Adrenal gland (tissue), 12 donors: Measurements from ENCODE around the gene DCN. TPM values are rescaled to one million over a fixed set of nuclear protein-coding genes. Genes with fewer than 3 reads are reported as not detected.
A peak's percentile ranks its signal among the peaks of the same experiment; 100 is the strongest.

Experiments
- DNase-seq, 7 donors: peaks; one replicate each; pipeline ENCODE4 v3.0.0-alpha.2; 2019 to 2020
- H3K27ac ChIP-seq, 5 donors: fragments of 200-600 bp; sonication (generic) in 4 of 5; 1 replicate in 3 of 5; 2 replicates in 2 of 5; pipeline versions ENCODE4 v1.5.1 to v1.8.0; 2016 to 2020; ENCODE audit warnings: mild to moderate bottlenecking in 1 of 5
- H3K27me3 ChIP-seq: fragments of 200-600 bp; 2 replicates; pipeline ENCODE4 v1.8.0; 2021
- H3K36me3 ChIP-seq, 2 donors: fragments of 200-600 bp; replicated peaks in 1 of 2; 1 replicate in 1 of 2; 2 replicates in 1 of 2; pipeline versions ENCODE4 v1.5.1 to v1.8.0; 2018 to 2022
- H3K4me1 ChIP-seq, 2 donors: fragments of 200-600 bp; replicated peaks in 1 of 2; 1 replicate in 1 of 2; 2 replicates in 1 of 2; pipeline versions ENCODE4 v1.5.1 to v1.8.0; 2018 to 2021
- H3K4me3 ChIP-seq, 4 donors: fragments of 200-600 bp; sonication (generic) in 3 of 4; one replicate each; pipeline ENCODE4 v1.5.1; 2016 to 2018
- H3K9me3 ChIP-seq, 3 donors: fragments of 200-600 bp; sonication (generic) in 1 of 3; replicated peaks in 1 of 3; 1 replicate in 2 of 3; 2 replicates in 1 of 3; pipeline versions ENCODE4 v1.5.1 to v1.8.0; 2016 to 2021
- POLR2A ChIP-seq, 2 donors: fragments of 450-650 bp; IDR thresholded peaks; one replicate each; pipeline ENCODE4 v1.6.1; 2017; ENCODE audit warnings: antibody characterized with exemption in 2 of 2, mild to moderate bottlenecking in 2 of 2, moderate library complexity in 1 of 2
- WGBS, 4 donors: extraction: QIAGEN DNeasy Blood & Tissue Kit in 2 of 4; methylation state at CpG; one replicate each; pipeline versions ENCODE4 v1.1.5 to v1.1.7; 2013 to 2017; 5-methylcytosine and 5-hydroxymethylcytosine counted together
- intact Hi-C, 2 donors: fragments of 100-400 bp; cut with DNase I; formaldehyde crosslinking; loops; one replicate each; pipeline versions ENCODE4 v1.14.1 to v1.15.0; 2022 to 2023
- polyA plus RNA-seq, 3 donors: library from polyadenylated mRNA; stranded (reverse); fragments of 200-250 nt in 2 of 3; fragments of 350-450 nt in 1 of 3; fragmentation: Illumina TruSeq in 1 of 3; extraction: RNeasy Lipid Tissue Mini Kit (QIAGEN cat#74804) in 1 of 3; gene quantifications; one replicate each; pipeline ENCODE4 v1.2.3, GENCODE V29; 2013 to 2014
- total RNA-seq, 9 donors: library from RNA; depleted of rRNA in 4 of 9; stranded (reverse); fragments of >200 nt in 4 of 9; fragments of 120-200 nt in 1 of 9; fragmentation: NEBNext Ultra II Directional in 1 of 9; extraction: Animal tissue kit (Norgen Biotek cat#: 25700) in 1 of 9; gene quantifications; one replicate each; pipeline versions ENCODE4 v1.1.0 to v1.2.4, GENCODE V29; 2013 to 2023
- TF ChIP-seq, protein P1 (sequence below), 6 experiments: fragments of 450-650 bp in 4 of 6; fragments of 200-600 bp in 2 of 6; sonication (generic) in 1 of 6; IDR thresholded peaks; 1 replicate in 5 of 6; 2 replicates in 1 of 6; pipeline versions ENCODE4 v1.5.1 to v1.8.0; 2016 to 2021; ENCODE audit warnings: antibody characterized with exemption in 6 of 6, mild to moderate bottlenecking in 2 of 6, moderate library complexity in 1 of 6
- donor health status: healthy with polysubstance abuse.
- donor health status: Bipolar disorder and iron deficiency.
- donor health status: DM: yes; HTN: yes; CAD: no.
- donor health status: DM: no; HTN: no; CAD: no.
- donor health status: DM: no; HTN: no; CAD: no.
- donor health status: DM: yes; HTN: yes; CAD: no.

Gene DCN
- total and polyA plus RNA-seq, 12 donors, result 234 to 2,358 (median 970) TPM

DNA sequence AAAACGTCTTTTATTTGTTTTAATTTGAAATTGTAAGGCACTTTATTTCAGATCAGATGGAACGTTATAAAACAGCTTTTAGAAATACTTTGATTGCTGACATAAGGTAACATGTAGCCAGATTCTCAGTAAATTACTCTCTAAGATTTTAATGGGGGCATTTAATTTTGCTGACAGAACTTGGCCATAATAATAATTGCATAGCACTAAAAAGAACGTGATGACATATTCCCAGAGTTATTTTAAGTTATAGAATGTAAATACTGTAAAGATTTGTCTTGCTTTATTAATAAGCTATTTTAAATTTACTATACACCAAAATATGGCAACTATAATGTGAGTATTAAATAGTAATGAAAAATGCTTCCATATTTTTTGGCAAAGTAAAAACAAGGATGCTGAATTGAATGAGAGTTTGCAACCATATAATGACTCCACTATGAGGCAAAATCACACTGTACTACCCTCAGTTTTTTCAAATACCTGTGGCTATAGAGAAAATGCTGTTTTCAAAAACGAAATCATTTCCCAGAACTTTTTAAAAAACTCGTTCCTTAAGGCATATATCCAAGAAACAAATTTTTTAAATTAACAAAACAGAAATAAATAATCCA is 72.2 kb downstream of the DCN start:
- no peak for DNase-seq
- intact Hi-C loops, result no loop called here
- WGBS, 4 donors, result 44 to 60% (median 52%) methylated on average over 5 of the region's 5 CpGs
- Histone ChIP-seq H3K4me3 (peak overlapping the region in 1 of 4 donors; percentile 30), H3K27me3 (no peaks in the 10 kb centered on the region), H3K9me3 (peaks cover 0 to 8% (median 0%) of the 10 kb centered on the region in 3 donors), H3K4me1 (no peaks in the 10 kb centered on the region), H3K36me3 (no peaks in the 10 kb centered on the region), H3K27ac (peak overlapping the region in 2 of 5 donors; percentile 13 to 46)
- TF ChIP-seq, protein P1, sequence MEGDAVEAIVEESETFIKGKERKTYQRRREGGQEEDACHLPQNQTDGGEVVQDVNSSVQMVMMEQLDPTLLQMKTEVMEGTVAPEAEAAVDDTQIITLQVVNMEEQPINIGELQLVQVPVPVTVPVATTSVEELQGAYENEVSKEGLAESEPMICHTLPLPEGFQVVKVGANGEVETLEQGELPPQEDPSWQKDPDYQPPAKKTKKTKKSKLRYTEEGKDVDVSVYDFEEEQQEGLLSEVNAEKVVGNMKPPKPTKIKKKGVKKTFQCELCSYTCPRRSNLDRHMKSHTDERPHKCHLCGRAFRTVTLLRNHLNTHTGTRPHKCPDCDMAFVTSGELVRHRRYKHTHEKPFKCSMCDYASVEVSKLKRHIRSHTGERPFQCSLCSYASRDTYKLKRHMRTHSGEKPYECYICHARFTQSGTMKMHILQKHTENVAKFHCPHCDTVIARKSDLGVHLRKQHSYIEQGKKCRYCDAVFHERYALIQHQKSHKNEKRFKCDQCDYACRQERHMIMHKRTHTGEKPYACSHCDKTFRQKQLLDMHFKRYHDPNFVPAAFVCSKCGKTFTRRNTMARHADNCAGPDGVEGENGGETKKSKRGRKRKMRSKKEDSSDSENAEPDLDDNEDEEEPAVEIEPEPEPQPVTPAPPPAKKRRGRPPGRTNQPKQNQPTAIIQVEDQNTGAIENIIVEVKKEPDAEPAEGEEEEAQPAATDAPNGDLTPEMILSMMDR (IDR thresholded peaks at IDR 0.05), result no peak
- TF ChIP-seq POLR2A (IDR thresholded peaks at IDR 0.05), result no peak

DNA sequence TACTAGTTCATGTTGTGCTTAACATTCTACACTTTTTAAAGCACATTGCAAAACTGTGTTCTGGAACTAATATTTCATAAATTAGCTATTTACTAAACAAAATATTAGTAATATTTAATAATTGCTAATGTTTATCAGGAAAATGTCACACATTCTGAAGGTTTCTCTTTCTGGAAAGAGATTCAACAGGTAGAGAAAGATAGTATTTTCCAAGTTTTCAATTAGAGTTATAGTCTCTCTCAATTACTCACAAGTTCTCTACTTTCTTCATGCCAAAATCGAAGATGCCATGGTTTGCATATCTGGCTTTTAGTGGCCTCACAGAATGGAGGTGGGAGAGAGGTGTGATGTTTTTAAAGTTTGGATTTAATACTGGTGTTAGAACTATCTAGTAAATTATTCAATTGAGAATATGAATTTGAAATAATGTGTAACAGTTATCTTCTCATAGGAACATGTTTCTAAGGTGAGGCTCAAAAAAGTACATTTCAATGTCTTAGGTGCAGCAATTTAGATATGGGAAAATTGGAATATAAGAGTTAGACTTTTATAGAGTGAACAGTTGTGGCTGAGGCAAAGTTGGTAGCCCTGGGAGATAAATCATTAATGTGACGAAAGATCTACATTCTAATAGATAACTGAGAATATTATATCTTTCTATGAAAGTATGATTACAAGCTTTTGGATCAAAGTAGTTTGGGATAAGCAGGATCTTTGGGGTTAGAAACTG is 72.9 kb downstream of the DCN start:
- no peak for TF ChIP-seq POLR2A (IDR thresholded peaks at IDR 0.05)
- DNase-seq, result no peak
- peak overlapping the region in 2 of 5 donors; percentile 13 to 46 for H3K27ac ChIP-seq
- peak overlapping the region in 1 of 4 donors; percentile 30 for H3K4me3 ChIP-seq
- H3K36me3 ChIP-seq, result no peaks in the 10 kb centered on the region
- H3K4me1 ChIP-seq, result no peaks in the 10 kb centered on the region
- intact Hi-C loops, result no loop called here
- 68 to 77% (median 71%) methylated on average over 2 of the region's 2 CpGs for WGBS, 4 donors
- peaks cover 0 to 8% (median 0%) of the 10 kb centered on the region in 3 donors for H3K9me3 ChIP-seq
- no peaks in the 10 kb centered on the region for H3K27me3 ChIP-seq

DNA sequence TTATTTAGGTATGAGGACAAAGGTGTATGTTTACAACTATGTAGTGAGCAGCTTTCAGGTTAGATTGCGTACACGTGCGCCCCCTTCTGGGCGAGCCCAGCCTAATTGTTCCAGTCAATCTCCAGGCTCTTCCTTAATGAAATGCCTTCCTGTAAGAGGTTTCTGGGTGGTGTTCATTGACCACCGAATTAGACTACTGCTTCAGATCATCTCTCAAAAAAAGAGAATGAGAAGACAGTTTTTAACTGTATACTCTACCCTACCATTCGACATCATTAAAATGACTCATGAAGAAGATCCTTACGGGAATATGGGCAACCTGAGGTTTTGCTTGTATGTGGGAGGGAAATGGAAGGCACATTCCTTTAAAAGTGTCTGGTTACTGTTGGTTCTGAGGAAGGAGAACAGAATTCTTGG is 73.5 kb downstream of the DCN start:
- H3K9me3 ChIP-seq, result peaks cover 0 to 8% (median 0%) of the 10 kb centered on the region in 3 donors
- DNase-seq, result peak; percentile 27 to 79 (median 50)
- WGBS, 4 donors, result 24 to 34% (median 30%) methylated on average over 7 of the region's 7 CpGs
- H3K4me3 ChIP-seq, result peak overlapping the region in 1 of 4 donors; percentile 30
- no peaks in the 10 kb centered on the region for H3K4me1 ChIP-seq
- intact Hi-C loops, result no loop called here
- H3K36me3 ChIP-seq, result no peaks in the 10 kb centered on the region
- H3K27ac ChIP-seq, result peak overlapping the region in 1 of 5 donors; percentile 46
- no peaks in the 10 kb centered on the region for H3K27me3 ChIP-seq
- TF ChIP-seq, protein P1 (IDR thresholded peaks at IDR 0.05), result peak; percentile 26 to 62 (median 40)
- no peak for TF ChIP-seq POLR2A (IDR thresholded peaks at IDR 0.05)

DNA sequence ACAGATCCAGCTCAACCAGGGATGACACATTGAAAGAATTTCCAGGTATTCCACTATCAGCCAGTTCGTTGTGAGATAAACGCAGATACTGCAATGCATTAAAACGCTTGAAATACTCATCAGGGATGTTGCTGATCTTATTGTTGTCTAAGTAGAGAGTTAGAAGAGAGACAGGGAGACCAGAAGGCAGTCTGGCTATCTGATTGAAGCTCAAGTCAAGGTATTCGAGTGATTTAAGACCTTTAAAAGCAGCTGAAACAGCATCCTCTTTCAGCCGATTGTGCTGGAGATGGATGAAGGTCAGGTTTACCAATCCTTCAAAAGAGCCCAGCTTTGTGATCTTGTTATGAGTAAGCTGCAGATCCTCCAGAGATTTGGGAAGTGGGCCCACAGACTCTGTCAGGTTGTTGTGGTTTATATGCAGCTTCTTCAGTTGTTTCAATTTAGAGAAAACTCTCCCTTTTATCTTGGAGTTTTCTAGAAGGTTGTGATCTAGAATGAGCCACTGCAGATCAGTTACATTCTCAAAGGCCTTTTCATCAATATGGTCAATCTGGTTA is 74.3 kb downstream of the DCN start:
- 70 to 84% (median 74%) methylated on average over 5 of the region's 5 CpGs for WGBS, 4 donors
- H3K36me3 ChIP-seq, result no peaks in the 10 kb centered on the region
- no peak overlapping the region for H3K27ac ChIP-seq
- peaks cover 0 to 8% (median 0%) of the 10 kb centered on the region in 3 donors for H3K9me3 ChIP-seq
- DNase-seq, result no peak
- no peaks in the 10 kb centered on the region for H3K27me3 ChIP-seq
- no peaks in the 10 kb centered on the region for H3K4me1 ChIP-seq
- TF ChIP-seq, protein P1 (IDR thresholded peaks at IDR 0.05), result no peak
- no peak for TF ChIP-seq POLR2A (IDR thresholded peaks at IDR 0.05)
- intact Hi-C loops, result no loop called here
- H3K4me3 ChIP-seq, result peak overlapping the region in 1 of 4 donors; percentile 30
